ENCODE results near the gene NOVA2.

The NOVA2 gene

DNA sequence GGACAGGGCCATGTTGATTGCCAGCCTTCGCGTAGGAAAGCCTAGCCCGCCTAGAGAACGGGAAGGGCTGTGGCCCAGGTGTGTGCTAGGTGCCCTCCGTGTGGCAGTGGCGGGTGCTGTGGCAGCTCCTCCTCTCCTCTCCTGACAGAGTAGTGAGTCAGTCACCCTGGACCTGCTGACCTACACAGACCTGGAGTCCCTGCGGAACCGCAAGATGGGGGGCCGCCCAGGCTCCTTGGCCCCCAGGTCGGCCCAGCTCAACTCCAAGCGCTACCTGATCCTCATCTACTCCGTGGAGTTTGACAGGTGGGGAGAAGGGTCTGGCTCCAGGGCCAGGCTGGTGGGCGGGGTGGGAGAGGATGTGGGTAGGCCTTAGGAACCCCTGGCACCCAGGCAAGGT, 32.7 kb upstream of the NOVA2 start:
- Histone ChIP-seq H3K27me3 (replicated peaks; ENCODE audit: control insufficient read depth, insufficient read depth, low read length) (no peaks in the 10 kb centered on the region), H3K4me3 (replicated peaks; ENCODE audit: low read depth, low read length) (no peak overlapping the region), H3K36me3 (ENCODE audit: control insufficient read depth, insufficient read depth, low read length) (peaks cover 4% of the 10 kb centered on the region)
- TF ChIP-seq, protein P1, sequence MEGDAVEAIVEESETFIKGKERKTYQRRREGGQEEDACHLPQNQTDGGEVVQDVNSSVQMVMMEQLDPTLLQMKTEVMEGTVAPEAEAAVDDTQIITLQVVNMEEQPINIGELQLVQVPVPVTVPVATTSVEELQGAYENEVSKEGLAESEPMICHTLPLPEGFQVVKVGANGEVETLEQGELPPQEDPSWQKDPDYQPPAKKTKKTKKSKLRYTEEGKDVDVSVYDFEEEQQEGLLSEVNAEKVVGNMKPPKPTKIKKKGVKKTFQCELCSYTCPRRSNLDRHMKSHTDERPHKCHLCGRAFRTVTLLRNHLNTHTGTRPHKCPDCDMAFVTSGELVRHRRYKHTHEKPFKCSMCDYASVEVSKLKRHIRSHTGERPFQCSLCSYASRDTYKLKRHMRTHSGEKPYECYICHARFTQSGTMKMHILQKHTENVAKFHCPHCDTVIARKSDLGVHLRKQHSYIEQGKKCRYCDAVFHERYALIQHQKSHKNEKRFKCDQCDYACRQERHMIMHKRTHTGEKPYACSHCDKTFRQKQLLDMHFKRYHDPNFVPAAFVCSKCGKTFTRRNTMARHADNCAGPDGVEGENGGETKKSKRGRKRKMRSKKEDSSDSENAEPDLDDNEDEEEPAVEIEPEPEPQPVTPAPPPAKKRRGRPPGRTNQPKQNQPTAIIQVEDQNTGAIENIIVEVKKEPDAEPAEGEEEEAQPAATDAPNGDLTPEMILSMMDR (IDR thresholded peaks at IDR 0.05; ENCODE audit: insufficient read depth, low read length, poor library complexity, severe bottlenecking), result no peak
- no peak for DNase-seq (ENCODE audit: extremely low read depth, insufficient read length)

DNA sequence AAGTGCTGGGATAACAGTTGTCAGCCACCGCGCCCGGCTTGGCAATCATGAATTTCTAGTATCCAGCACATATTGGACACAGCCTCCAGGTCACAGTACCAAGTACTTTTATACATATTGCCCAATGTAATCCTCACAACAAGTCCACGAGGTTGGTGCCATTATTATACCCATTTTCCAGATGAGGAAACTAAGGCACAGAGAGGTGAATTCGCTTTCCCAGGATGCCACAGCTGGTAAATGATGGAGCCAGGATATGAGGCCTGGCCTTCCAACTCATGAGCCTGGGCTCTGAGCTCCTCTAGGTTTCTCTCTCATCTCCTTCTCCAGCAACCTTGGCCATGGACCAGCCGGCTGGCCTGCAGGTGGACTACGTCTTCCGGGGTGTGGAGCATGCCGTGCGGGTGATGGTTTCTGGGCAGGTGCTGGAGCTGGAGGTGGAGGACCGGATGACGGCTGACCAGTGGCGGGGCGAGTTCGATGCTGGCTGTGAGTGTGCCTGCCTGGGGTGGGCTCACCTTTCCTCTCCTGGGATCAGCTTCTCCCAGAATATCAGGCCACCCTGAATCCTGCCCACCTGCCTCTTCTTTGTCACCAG, 29.1 kb upstream of the NOVA2 start:
- H3K4me3 ChIP-seq (replicated peaks; ENCODE audit: low read depth, low read length), result no peak overlapping the region
- peaks cover 3% of the 10 kb centered on the region for H3K36me3 ChIP-seq (ENCODE audit: control insufficient read depth, insufficient read depth, low read length)
- no peaks in the 10 kb centered on the region for H3K27me3 ChIP-seq (replicated peaks; ENCODE audit: control insufficient read depth, insufficient read depth, low read length)
- TF ChIP-seq, protein P1 (IDR thresholded peaks at IDR 0.05; ENCODE audit: insufficient read depth, low read length, poor library complexity, severe bottlenecking), result no peak
- DNase-seq (ENCODE audit: extremely low read depth, insufficient read length), result no peak

GRCh38 chr19:46000491-46001246, 27.0 kb upstream of the NOVA2 start:
- TF ChIP-seq, protein P1 (IDR thresholded peaks at IDR 0.05; ENCODE audit: insufficient read depth, low read length, poor library complexity, severe bottlenecking), result no peak
- H3K27me3 ChIP-seq (replicated peaks; ENCODE audit: control insufficient read depth, insufficient read depth, low read length), result no peaks in the 10 kb centered on the region
- no peaks in the 10 kb centered on the region; the same call in none of the 2 replicates for H3K36me3 ChIP-seq (ENCODE audit: control insufficient read depth, insufficient read depth, low read length)
- H3K4me3 ChIP-seq (replicated peaks; ENCODE audit: low read depth, low read length), result peak overlapping the region; percentile 47
- peak; percentile 72 for DNase-seq (ENCODE audit: extremely low read depth, insufficient read length)

DNA sequence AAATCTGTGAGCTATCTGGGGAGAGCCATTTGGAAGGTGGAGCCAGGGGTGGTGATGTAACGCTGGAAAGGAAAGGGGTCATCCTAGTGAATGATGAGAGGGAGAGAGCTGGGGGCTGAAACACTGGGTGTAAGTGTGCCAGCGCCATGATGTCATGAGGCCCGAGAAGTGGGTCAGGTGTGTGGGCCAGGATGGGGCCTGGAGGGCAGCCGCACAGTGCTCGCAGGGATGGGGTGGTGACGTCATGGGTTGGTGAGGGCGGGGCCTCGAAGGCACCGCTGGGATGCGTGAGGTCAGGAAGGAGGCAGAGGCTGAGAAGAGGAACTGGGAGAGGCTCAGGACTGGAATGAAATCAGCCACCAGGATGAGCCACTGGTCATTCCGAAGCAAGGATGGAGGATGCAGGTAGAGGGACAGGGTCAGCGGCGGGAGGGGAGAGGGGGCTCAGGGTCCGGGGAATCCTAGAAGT, 26.0 kb upstream of the NOVA2 start:
- no peak overlapping the region for H3K4me3 ChIP-seq (replicated peaks; ENCODE audit: low read depth, low read length)
- DNase-seq (ENCODE audit: extremely low read depth, insufficient read length), result no peak
- TF ChIP-seq, protein P1 (IDR thresholded peaks at IDR 0.05; ENCODE audit: insufficient read depth, low read length, poor library complexity, severe bottlenecking), result no peak
- H3K36me3 ChIP-seq (ENCODE audit: control insufficient read depth, insufficient read depth, low read length), result no peaks in the 10 kb centered on the region; the same call in none of the 2 replicates
- H3K27me3 ChIP-seq (replicated peaks; ENCODE audit: control insufficient read depth, insufficient read depth, low read length), result no peaks in the 10 kb centered on the region

DNA sequence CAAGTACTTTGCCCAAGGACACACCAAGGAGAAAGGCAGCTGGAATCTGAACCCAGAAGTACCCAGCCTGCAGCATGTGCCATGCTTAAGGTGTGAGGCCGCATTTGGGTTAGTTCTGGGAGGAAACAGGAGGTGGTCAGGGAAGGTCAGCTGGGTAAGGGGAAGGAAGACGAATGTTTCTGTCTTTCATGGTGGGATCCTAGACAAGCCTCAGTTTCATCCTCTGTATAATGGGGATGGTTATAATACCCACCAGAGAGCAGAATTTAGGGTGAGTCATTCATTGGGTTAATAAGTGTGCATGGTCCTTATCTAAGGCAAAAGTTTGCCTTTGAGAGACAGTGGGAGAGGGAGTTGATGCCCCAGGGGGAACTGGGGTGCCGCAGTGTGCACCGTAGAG, 25.2 kb upstream of the NOVA2 start:
- Histone ChIP-seq H3K4me3 (replicated peaks; ENCODE audit: low read depth, low read length) (no peak overlapping the region), H3K27me3 (replicated peaks; ENCODE audit: control insufficient read depth, insufficient read depth, low read length) (no peaks in the 10 kb centered on the region), H3K36me3 (ENCODE audit: control insufficient read depth, insufficient read depth, low read length) (no peaks in the 10 kb centered on the region; the same call in none of the 2 replicates)
- DNase-seq (ENCODE audit: extremely low read depth, insufficient read length), result no peak
- TF ChIP-seq, protein P1 (IDR thresholded peaks at IDR 0.05; ENCODE audit: insufficient read depth, low read length, poor library complexity, severe bottlenecking), result no peak
